ENCODE measurements around the gene ALDOA.

Gene ALDOA

DNA sequence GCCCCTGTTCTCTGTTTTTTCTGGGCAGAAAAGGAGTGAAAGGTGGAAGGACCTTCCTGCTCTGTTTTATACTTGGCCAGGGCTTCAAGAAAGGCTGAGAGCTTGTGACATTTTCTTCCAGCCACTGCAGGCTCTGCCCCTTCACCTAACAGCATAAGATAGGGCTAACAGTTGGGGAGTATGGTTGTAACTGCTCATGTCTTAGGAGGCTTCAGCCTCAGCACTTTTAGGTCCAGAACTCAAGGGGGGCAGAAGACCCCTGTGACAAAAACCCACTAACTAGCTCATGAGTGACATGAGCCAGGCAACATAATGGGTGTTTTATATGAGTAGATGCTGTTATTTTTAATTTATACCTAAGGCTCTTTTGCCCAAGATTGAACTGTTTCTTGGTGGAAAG, 4.9 kb downstream of the ALDOA start:
- no peak for DNase-seq

DNA sequence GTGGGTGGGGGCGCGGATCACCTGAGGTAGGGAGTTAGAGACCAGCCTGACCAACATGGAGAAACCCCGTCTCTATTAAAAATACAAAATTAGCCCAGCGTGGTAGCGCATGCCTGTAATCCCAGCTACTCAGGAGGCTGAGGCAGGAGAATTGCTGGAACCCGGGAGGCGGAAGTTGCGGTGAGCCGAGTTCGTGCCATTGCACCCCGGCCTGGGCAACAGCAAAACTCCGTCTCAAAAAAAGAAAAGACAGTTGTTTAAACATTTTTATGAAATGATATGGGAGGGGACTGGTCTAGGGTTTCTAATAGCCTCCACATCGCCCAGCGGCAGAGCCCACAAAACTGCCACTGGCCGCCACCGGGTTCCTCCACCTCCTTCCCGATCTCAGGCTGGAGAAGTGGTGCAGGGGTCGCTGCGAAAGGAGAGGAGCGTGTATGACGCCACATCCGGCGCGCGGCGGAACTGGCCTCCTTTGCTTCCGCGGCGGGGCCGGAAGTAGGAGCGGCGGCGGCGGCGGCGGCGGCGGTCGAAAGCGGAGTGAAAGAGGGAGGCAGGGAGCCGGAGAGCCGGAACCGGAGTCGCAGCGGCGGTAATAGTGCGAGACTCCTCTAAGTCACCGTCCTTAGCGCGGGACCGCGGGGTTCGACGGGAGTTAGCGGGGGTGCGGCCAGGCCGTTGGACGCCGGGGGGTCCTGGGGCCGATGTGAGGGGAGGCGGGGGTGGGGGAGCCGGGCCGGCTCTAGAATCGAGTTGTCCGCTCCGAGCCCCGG, 10.1 kb downstream of the ALDOA start, which contains the start of gene PPP4C:
Gene PPP4C (plus strand): TSS at position 492 of the 773 bp plus-strand sequence. CDS start 384 bp downstream, outside the sequence.
- DNase-seq, result peak; percentile 73

DNA sequence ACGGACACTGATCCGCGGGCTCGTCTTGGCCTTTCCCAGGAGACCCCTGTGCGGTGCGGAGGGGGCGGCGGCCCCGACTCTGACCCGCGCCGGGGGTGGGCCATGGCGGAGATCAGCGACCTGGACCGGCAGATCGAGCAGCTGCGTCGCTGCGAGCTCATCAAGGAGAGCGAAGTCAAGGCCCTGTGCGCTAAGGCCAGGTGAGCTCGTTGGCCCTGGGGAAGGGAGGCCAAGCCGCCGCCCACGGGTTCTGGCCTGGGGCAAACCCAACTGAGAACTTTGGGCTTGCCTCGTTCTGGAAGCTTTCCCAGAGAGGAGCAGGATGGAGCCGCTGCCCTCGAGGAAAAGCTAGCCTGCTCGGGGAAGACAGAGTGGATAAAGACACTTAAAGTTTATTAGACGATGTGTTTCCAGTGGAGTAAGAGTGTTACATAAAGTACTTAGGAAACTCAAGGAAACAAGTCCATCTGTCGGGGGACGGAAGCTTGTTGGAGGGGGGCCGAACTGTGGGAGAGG, 10.8 kb downstream of the ALDOA start:
- no peak for DNase-seq

DNA sequence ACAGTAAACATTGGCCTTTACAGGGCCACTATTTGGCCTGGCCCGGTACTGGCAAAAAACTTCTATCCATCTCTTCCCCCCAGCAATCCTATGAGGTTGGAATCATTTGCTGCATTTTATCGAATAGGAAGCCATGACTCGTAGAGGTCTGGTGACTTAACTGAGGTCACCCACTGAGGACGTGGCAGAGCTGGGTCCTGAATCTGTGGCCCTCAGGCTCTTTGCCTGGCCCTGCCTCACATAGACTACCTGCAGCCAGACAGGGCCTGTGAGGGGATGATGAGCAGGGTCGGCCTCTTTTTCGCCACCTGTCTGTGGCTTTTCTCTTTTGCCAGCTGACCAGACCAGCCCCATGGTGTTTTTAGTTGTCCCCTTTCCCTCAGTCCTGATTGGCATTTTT, 12.1 kb downstream of the ALDOA start:
- no peak for DNase-seq

DNA sequence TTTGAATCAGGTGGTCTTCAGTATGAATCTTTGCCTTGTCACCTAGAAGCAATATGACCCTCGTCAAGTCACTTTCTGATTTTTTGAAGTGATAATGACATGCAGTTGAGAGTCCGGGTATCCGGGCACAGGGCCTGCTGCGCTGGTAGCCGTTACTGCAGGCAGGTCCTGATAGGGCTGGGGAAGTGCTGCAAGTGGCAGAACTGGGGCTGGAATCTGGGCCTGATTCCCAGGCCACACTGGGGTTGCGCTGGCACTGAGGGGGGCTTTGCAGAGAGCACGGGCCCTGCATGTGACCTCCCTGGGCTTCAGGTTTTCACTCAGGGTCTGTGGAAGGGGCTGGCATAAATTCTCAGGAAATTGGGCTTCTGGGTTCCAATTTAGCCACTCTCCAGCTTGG, 13.2 kb downstream of the ALDOA start:
- no peak for DNase-seq

DNA sequence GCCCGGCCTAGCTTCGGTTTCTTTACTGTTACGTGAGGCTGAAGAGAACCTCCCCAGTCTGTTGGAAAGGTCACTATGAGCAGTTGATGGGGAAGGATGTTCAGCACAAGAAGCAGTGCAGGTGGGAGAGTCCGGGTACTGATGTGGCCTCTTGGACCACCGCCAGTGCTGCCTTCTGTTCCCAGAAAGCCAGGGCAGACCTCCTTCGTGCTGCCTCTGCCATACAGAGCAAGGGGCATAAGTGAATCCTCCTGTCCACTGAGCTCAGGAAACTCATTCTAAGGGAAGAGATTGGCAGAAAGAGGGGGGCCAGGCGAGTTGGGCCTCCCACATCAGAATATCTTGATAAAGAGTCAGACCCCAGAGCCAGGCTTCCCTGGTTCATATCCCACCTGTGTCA, 13.9 kb downstream of the ALDOA start:
- DNase-seq, result no peak

DNA sequence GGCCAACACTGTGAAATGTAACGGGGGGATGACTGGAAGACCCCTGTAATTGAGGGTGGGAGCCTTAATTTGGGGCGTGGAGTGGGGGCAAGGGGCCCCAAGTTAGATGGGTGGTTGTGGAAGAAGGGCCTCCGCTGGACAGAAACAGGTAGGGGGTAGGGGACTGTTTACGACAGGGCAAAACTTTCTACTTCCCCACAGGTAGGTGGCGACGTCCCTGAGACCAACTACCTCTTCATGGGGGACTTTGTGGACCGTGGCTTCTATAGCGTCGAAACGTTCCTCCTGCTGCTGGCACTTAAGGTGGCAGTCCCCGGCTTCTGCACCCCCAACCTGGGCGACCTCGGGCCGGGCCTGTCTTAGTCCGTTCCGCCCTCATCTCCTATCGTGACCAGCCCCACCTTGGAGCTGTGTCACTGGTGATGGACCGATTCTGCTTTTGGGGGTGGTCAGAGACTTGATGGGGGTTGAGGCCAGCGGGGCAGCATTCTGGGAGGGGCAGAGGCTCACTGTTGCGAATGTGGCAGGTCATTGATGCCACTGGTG, 17.1 kb downstream of the ALDOA start:
- no peak for DNase-seq

DNA sequence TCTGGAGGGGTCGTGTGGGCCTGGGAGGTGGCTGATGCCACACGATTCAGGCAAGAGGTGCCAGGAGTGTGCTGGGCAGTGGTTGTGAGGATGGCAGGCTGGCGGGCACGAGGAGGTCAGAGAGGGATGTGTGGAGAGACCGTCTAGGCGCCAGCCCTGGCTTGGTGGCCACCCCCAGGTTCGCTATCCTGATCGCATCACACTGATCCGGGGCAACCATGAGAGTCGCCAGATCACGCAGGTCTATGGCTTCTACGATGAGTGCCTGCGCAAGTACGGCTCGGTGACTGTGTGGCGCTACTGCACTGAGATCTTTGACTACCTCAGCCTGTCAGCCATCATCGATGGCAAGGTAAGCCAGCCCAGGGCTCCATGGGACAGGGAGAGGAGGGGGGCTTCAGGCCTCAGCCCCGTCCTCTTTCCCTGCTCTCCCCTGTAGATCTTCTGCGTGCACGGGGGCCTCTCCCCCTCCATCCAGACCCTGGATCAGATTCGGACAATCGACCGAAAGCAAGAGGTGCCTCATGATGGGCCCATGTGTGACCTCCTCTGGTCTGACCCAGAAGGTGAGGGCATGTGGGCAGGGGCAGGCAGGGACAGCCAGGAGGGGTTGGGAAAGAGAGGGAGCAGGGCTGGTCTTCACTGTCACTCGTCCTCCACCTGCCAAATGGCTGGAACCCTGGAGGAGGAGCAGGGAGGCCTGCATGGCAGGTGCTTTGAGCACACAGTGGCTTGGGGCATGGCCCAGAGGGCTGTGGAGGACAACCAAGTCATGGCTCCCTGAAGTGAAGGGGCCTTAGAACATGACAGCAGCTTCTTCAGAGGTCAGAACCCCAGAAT, 17.9 kb downstream of the ALDOA start:
- DNase-seq, result no peak

DNA sequence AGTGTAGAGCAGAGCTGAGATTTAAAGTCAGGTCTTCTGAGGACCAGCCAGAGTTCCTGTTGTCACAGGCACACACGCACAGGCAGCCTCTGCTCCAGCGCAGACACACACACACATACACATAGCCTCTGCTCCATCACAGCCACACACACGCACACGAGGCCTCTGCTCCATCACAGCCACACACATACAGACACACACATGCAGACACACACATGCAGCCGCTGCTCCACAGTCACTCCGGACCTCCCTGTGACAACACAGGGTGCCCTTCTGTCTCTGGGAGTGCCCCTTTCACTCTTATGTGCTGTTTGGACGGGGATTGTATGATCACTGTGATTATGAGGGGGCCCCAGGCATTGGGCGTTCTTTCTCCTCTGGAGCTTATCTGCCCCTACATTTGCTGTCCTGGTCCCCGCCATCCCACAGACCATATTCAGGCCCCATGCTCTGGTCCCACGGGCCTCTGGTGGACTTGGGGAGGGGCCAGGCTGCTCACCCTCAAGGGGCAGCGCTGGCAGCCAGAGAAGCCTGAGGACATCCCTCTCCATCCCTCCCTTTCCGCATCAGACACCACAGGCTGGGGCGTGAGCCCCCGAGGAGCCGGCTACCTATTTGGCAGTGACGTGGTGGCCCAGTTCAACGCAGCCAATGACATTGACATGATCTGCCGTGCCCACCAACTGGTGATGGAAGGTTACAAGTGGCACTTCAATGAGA, 18.7 kb downstream of the ALDOA start:
- no peak for DNase-seq

DNA sequence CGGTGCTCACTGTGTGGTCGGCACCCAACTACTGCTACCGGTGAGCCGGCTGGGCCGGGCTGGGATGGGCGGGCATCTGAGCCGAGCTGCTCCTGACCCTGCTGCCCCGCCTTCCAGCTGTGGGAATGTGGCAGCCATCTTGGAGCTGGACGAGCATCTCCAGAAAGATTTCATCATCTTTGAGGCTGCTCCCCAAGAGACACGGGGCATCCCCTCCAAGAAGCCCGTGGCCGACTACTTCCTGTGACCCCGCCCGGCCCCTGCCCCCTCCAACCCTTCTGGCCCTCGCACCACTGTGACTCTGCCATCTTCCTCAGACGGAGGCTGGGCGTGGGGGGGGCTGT, 19.2 kb downstream of the ALDOA start:
- no peak for DNase-seq

DNA sequence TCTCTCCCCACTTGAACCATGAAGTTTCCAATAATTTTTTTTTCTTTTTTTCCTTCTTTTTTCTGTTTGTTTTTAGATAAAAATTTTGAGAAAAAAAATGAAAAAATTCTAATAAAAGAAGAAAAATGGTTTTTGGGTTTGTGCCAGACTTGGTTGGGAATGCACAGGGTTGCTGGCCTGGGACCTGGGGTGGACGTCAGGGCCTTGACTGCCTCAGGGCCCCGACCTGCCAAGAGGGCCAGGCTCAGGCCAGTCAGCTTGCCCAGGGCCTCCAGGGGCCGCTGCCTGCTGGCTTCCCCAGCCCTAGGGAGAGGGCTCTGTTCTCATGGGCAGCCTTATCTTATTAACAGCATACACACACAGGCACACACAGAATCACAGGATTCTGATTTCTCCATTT, 19.7 kb downstream of the ALDOA start:
- DNase-seq, result no peak

DNA sequence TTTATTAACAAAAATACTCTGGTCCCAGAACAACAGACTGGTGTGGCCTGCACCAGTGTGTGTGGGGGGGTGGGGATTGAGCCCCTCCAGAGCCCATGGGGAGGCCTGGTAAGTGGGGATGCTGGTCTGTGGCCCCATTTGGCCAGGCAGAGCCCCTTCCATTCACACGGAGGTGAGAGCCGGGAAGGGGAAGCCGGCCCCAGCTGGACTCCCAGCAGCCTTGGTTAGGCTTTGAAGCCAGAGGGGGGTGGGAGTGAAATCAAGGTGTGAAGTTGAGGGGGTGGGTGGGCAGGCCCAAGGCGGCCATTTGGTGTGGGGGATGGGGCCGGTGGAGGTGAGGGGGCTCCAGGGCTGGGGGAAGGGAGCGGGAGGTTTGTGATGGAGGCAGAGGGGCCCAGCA, 20.3 kb downstream of the ALDOA start:
- DNase-seq, result no peak

DNA sequence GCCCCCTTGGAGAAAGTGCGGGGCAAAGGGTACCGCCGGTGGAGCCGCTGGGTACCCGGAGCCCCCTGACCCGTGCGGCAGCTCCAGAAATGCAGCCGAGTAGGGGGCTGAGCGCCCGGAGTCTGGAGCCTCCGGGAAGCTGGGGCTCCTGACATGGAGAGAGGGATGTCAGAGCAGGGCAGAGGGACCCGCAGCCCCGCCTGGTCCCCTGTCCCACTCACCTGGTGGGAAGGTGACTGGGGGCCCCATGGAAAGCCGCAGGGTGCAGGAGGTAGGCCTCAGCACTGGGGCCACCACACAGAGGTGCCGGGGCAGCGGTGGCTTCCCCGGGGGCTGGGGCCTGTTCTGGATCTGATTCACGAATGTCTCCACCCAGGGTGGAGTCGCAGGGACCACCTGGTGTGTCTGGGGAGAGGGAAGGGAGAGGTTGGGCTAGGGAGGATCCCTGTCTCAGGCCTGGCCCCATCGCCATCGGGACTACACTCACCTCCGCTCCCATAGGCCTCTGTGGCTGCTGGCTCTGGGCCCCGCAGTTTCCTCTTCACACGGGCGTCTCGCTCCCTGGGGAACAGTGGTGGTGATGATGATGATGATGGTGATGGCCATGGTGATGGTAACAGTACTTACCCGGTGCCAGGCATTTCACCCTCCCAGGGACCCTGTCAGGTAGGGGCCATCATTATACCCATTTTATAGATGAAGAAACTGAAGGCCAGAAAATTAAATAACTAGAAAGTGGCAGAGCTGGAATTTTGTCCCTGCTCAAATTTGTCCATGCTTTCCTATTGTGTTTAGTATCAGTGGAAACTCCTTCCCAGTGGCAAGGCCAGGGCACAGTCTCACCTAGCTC, 21.0 kb downstream of the ALDOA start:
- DNase-seq, result no peak

DNA sequence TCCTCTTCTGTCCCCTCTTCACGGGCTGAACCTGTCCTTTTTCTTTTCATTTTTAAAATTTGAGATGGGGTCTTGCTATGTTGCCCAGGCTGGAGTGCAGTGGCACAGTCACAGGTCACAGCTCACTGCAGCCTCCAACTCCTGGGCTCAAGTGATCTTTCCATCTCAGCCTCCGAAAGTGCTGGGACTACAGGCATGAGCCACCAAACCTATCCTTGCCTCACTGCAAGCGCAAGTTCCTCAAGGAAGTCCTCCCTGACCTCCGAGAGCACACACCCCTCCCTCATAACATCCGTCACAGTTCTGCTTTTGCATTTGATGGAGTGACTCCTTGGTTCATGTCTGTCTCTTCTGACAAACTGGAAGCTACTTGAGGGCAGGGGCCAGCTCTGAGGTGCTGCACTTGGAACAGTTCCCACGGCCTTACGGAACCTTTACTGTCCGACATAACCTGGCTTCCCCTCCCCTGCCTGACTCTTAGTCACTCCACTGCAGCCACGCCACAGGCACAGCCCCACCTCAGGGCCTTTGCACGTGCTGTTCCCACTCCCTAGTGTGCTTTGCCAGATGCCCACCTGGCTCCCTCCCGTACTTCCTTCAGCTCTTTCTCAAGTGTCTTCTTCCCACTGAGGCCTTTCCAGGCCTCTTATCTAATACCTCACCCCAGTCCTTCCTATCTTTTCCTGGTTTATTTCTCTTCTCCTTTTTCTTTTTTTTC, 21.8 kb downstream of the ALDOA start:
- no peak for DNase-seq

DNA sequence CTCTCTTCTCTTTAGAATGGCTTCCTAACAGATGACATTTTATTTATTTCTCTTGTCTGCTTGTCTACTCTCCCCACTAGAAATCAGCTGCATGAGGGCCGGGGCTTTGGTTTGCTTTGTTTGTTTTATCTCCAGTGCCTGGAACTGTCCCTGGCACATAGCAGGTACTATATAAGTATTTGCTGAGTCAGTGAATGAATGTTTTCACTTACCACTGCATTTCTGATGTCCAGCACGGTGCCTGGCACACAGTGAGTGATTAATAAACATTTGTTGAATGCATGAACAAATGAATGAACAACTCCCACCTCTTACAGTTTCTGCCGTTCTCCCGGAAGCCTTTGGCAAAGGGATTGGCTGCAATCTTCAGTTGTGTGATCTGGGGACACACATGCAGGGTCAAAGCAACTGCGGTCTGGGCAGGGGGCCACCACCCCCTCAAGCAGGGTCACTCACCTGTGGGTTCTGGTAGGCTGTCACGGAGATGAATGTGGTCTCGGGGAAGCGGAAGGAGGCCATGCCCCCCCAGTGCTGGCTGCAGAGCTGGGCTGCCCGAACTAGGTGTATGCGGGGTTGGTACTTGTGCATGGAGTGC, 22.8 kb downstream of the ALDOA start:
- DNase-seq, result no peak

DNA sequence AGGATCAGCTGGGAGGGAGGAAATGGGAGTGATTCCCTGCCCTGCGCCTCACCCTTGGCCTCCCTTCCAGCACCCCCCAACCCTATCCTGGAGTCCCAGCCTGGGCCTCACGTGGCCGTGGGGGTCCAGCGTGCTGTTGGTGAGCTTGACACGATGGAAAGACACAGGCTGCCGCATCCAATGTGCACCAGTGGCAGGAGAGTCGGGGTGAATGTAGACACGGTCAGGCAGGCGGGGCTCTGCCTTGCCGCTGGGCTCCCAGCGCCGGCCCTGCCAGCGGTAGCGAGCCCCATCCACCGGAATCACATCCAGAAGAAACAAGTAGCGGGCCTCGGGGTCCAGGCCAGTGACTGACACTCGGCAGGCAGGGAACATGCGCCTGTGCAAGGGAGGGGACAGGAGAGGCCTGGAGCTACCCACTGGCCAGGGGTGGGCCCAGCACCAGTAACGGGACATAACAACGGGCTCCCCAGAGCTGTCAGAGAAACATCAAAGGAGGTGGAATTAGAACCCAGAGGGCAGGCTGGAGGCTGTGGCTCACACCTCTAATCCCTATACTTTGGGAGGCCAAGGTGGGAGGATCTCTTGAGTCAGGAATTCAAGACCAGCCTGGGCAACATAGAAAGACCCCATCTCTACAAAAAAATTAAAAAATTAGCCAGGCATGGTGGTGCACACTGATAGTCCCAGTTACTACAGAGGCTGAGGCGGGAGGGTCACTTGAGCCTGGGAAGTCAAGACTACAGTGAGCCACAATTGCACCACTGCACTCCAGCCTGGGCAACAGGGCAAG, 23.5 kb downstream of the ALDOA start:
- no peak for DNase-seq

DNA sequence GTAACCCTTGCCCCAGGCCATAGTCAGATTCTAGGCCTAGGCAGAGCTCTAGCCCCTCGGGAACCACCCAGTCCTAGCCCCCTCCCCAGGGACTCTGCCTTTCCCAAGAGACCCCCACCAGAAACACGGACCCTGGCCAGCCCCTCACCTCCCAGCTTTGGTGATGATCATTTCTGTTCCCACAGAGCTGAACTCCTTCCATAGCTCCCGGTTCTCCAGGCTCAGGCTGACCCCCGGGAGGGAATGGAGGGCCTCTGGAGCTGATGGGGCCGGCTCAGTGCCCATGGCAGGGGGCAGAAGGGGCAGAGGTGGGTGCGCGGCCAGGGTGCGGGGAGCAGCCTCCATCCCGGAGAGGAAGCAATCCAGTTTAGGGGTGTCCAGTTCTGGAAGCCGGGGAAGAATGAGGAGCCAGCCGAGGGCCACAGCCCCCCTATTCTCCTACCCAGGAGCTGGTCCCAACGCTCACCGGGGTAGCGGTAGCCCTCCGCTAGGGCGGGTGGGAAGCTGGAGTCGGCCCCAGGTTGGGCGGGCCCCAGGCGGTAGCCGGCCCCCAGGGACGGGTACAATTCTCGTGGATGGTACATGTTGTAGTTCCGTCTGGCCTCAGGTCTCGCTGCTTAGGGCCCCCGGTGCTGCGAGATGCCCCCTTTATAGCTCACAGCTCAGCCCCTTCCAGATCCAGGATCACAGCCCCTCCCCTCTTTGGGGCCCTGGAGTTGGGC, 25.2 kb downstream of the ALDOA start:
- DNase-seq, result no peak

DNA sequence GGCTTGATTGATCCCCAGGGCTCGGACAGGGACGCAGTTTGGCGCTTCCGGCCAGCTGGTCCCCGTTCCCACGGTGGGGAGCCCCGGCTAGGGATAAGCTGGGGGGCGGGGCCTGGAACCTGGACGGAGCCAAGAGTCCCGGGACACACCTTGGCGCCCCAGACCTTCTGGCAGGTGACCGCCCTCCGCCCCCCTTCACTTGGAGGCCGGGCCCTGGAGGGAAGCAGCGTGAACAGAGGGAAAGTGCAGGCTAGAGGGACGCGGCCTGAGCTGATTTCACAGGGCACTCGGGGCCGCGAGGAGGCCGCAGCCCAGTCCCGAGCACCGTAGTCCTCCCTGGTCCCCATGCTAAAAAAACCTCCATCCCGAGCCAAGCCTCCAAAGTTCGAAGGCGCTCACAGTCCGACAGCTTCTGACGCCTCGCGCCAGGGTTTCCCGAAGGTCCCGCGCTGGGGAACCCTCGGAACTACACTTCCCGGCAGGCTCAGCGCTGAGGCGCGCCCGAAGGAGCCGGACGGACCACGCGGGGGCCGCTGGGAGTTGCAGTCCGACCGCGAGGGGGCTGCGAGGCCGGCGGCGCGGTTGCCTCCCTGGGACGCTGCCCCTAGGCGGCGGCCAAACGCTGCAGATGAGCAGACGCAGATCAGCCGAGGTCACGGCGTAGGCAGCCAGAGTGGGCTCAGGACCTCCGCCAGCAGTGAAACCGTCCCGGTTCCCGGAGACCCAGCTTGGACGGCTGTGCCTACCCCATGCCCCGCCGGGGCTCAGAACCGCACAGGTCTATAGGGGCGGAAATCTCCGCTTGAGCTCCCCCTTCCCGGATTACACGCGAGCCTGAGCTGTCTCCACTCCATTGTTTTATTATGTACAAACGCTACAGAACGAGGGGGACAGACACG, 26.2 kb downstream of the ALDOA start, which contains the start of gene TBX6:
Gene TBX6 (minus strand): TSS at position 451 of the 899 bp plus-strand sequence. CDS start 731 bp downstream, outside the sequence.
- peak; percentile 81 for DNase-seq
